Activated B cell treated with CpG ODN at 0.5 μM for 24 hours (primary cell): ENCODE data around the gene TRPC5OS. TPM values are rescaled to one million over a fixed set of nuclear protein-coding genes. Genes with fewer than 3 reads are reported as not detected.

Experiments
- ATAC-seq: fragments of 200-7000 bp; cut with Tn5 transposase; one replicate; pipeline ENCODE4 v1.10.0; 2021; ENCODE audit warnings: low read depth, mild to moderate bottlenecking, moderate library complexity
- CTCF ChIA-PET: fragments of 350-600 bp; sonication (Branson Sonifier 250); formaldehyde crosslinking; loops from one replicate; lab custom pipeline; 2021; ENCODE audit warnings: antibody characterized with exemption; lab: Charles Lee
- POLR2A ChIA-PET: fragments of 350-600 bp; sonication (Branson Sonifier 250); formaldehyde crosslinking; loops from one replicate; lab custom pipeline; 2021; ENCODE audit warnings: antibody characterized with exemption; lab: Charles Lee
- DNase-seq: peaks from one replicate; pipeline ENCODE4 v3.0.0; 2022
- H3K27ac Mint-ChIP-seq: one replicate; pipeline ENCODE4 v1.8.0; 2020; ENCODE audit warnings: mixed read lengths
- H3K27me3 Mint-ChIP-seq: one replicate; pipeline ENCODE4 v1.8.0; 2021; ENCODE audit warnings: mixed read lengths
- H3K36me3 Mint-ChIP-seq: one replicate; pipeline ENCODE4 v1.8.0; 2021; ENCODE audit warnings: low read depth, mixed read lengths
- H3K4me1 Mint-ChIP-seq: one replicate; pipeline ENCODE4 v1.8.0; 2021; ENCODE audit warnings: mixed read lengths
- H3K4me3 Mint-ChIP-seq: one replicate; pipeline ENCODE4 v1.8.0; 2020; ENCODE audit warnings: mild to moderate bottlenecking, mixed read lengths
- H3K9me3 Mint-ChIP-seq: one replicate; pipeline ENCODE4 v1.8.0; 2020; ENCODE audit warnings: mixed read lengths
- CTCF ChIP-seq: fragments of 200-600 bp; IDR thresholded peaks from one replicate; pipeline ENCODE4 v1.8.0; 2022; ENCODE audit warnings: antibody characterized with exemption, mild to moderate bottlenecking
- intact Hi-C: fragments of 100-400 bp; cut with micrococcal nuclease; formaldehyde crosslinking; loops from one replicate; pipeline ENCODE4 v1.15.1; 2024
- total RNA-seq: library from RNA; stranded (reverse); gene quantifications from 2 replicates; pipeline ENCODE4 v1.2.3, GENCODE V29; 2022

TRPC5OS gene
- total RNA-seq, 1 donor from 2014 or later, result not detected

- ChIA-PET CTCF (no interaction called here), POLR2A (no interaction called here)
- no peaks in the 10 kb centered on the region for H3K9me3 Mint-ChIP-seq
- H3K4me3 Mint-ChIP-seq, result no peak overlapping the region
- no peaks in the 10 kb centered on the region for H3K36me3 Mint-ChIP-seq
- no peaks in the 10 kb centered on the region for H3K27me3 Mint-ChIP-seq
- ATAC-seq (no peak), DNase-seq (no peak)
- no peak overlapping the region for H3K27ac Mint-ChIP-seq
- no peaks in the 10 kb centered on the region for H3K4me1 Mint-ChIP-seq
- no peak for TF ChIP-seq CTCF
- intact Hi-C loops, result no loop called here
Measured at GRCh38 chrX:111861605-111862004, 14.4 kb upstream of the TRPC5OS start.

GRCh38 chrX:111867236-111867635 is 8.7 kb upstream of the TRPC5OS start:
- Mint-ChIP-seq H3K9me3 (no peaks in the 10 kb centered on the region), H3K4me3 (no peak overlapping the region), H3K36me3 (no peaks in the 10 kb centered on the region), H3K4me1 (peaks cover 3% of the 10 kb centered on the region), H3K27ac (no peak overlapping the region), H3K27me3 (no peaks in the 10 kb centered on the region)
- ChIA-PET CTCF (no interaction called here), POLR2A (no interaction called here)
- ATAC-seq (no peak), DNase-seq (no peak)
- intact Hi-C loops, result no loop called here
- TF ChIP-seq CTCF, result no peak

- Mint-ChIP-seq H3K4me1 (peaks cover 3% of the 10 kb centered on the region), H3K9me3 (no peaks in the 10 kb centered on the region), H3K27me3 (peaks cover 2% of the 10 kb centered on the region), H3K4me3 (no peak overlapping the region), H3K27ac (no peak overlapping the region), H3K36me3 (no peaks in the 10 kb centered on the region)
- DNase-seq (no peak), ATAC-seq (no peak)
- POLR2A ChIA-PET, result no interaction called here
- CTCF ChIA-PET, result interaction anchor here (1.5 kb wide), 1 partner anchor 771 kb away, joined by 3 read pairs; no protein-coding TSS in a partner anchor
- intact Hi-C loops, result loop anchor here (2.0 kb wide), 2 partner anchors 278 to 774 kb away; no protein-coding TSS in a partner anchor
- TF ChIP-seq CTCF, result no peak
Measured at GRCh38 chrX:111868726-111869638, 7.0 kb upstream of the TRPC5OS start.

GRCh38 chrX:111869639-111870034 is 6.3 kb upstream of the TRPC5OS start:
- intact Hi-C loops, result loop anchor here (2.0 kb wide), 2 partner anchors 277 to 773 kb away; no protein-coding TSS in a partner anchor
- peaks cover 3% of the 10 kb centered on the region for H3K4me1 Mint-ChIP-seq
- DNase-seq (no peak), ATAC-seq (no peak)
- no peaks in the 10 kb centered on the region for H3K9me3 Mint-ChIP-seq
- H3K27me3 Mint-ChIP-seq, result peaks cover 2% of the 10 kb centered on the region
- TF ChIP-seq CTCF, result no peak
- CTCF ChIA-PET, result interaction anchor here (1.5 kb wide), 1 partner anchor 770 kb away, joined by 3 read pairs; no protein-coding TSS in a partner anchor
- H3K36me3 Mint-ChIP-seq, result no peaks in the 10 kb centered on the region
- POLR2A ChIA-PET, result no interaction called here
- H3K27ac Mint-ChIP-seq, result no peak overlapping the region
- H3K4me3 Mint-ChIP-seq, result no peak overlapping the region

GRCh38 chrX:111874241-111874640 is 1.7 kb upstream of the TRPC5OS start:
- no peaks in the 10 kb centered on the region for H3K36me3 Mint-ChIP-seq
- POLR2A ChIA-PET, result no interaction called here

More at GRCh38 chrX:111874241-111874640, 1.7 kb upstream of the TRPC5OS start:
- no peaks in the 10 kb centered on the region for H3K4me1 Mint-ChIP-seq
- CTCF ChIA-PET, result no interaction called here
- H3K4me3 Mint-ChIP-seq, result no peak overlapping the region
- intact Hi-C loops, result no loop called here
- H3K27me3 Mint-ChIP-seq, result peaks cover 2% of the 10 kb centered on the region
- ATAC-seq, result no peak
- no peak for DNase-seq
- TF ChIP-seq CTCF, result no peak
- no peak overlapping the region for H3K27ac Mint-ChIP-seq
- H3K9me3 Mint-ChIP-seq, result no peaks in the 10 kb centered on the region
